DMS53 (cell line): Measurements from ENCODE around the gene SGPL1.
A peak's percentile ranks its signal among the peaks of the same experiment; 100 is the strongest.
"Not testable (repeated sequence)": the region's sequence is repeated elsewhere in the genome, so short reads cannot be mapped to it uniquely, and the experiment has no call there.

Experiments
- DNase-seq: peaks from one replicate; lab custom pipeline; 2025; lab: John Stamatoyannopoulos, UW

Gene SGPL1

GRCh38 chr10:70843776-70844489 is 28.2 kb downstream of the SGPL1 start:
- DNase-seq: peak; percentile 75

- DNase-seq: no peak
These were observed 29.5 kb downstream of the SGPL1 start for GRCh38 chr10:70845256-70845655.

GRCh38 chr10:70845816-70846215 is 30.1 kb downstream of the SGPL1 start:
- no peak for DNase-seq

- no peak for DNase-seq
These were observed 31.0 kb downstream of the SGPL1 start for GRCh38 chr10:70846795-70847194.

GRCh38 chr10:70847659-70848360 is 32.1 kb downstream of the SGPL1 start:
- DNase-seq: no peak

- no peak for DNase-seq
These were observed 33.9 kb downstream of the SGPL1 start for GRCh38 chr10:70849582-70850016.

- no peak for DNase-seq
These were observed 34.3 kb downstream of the SGPL1 start for GRCh38 chr10:70850097-70850496.

- DNase-seq: peak; percentile 86
These were observed 36.1 kb downstream of the SGPL1 start for GRCh38 chr10:70851597-70852475.

GRCh38 chr10:70853038-70853437 is 37.3 kb downstream of the SGPL1 start:
- DNase-seq: no peak

- DNase-seq: no peak
These were observed 37.7 kb downstream of the SGPL1 start for GRCh38 chr10:70853457-70853856.

- peak; percentile 22 for DNase-seq
These were observed 40.7 kb downstream of the SGPL1 start for GRCh38 chr10:70856454-70856853.

GRCh38 chr10:70858759-70859158 is 43.0 kb downstream of the SGPL1 start:
- DNase-seq: peak; percentile 91

GRCh38 chr10:70861495-70862197 is 45.9 kb downstream of the SGPL1 start:
- not testable (repeated sequence) for DNase-seq

GRCh38 chr10:70863470-70864160 is 47.9 kb downstream of the SGPL1 start:
- DNase-seq: no peak

- DNase-seq: no peak
These were observed 49.2 kb downstream of the SGPL1 start for GRCh38 chr10:70864935-70865334.

GRCh38 chr10:70866424-70866823 is 50.7 kb downstream of the SGPL1 start:
- peak; percentile 68 for DNase-seq

GRCh38 chr10:70872291-70872690 is 56.5 kb downstream of the SGPL1 start:
- DNase-seq: no peak

GRCh38 chr10:70874061-70874460 is 58.3 kb downstream of the SGPL1 start:
- no peak for DNase-seq

GRCh38 chr10:70879207-70879606 is 63.5 kb downstream of the SGPL1 start:
- DNase-seq: peak; percentile 45

- peak; percentile 89 for DNase-seq
These were observed 64.4 kb downstream of the SGPL1 start for GRCh38 chr10:70880077-70880534.

GRCh38 chr10:70884741-70885140 is 69.0 kb downstream of the SGPL1 start:
- no peak for DNase-seq
